GM23248 (cell line): Measurements from ENCODE around the gene SEMA3F.

ENCODE experiments used
- EZH2 ChIP-seq: fragments of 200-600 bp; sonication (generic); IDR thresholded peaks from 2 replicates; pipeline ENCODE4 v1.6.1; 2018; ENCODE audit warnings: antibody characterized with exemption, mild to moderate bottlenecking; ENCODE audit not compliant: insufficient read depth, poor library complexity, severe bottlenecking
- EZH2phosphoT487 ChIP-seq: fragments of 200-600 bp; sonication (generic); IDR thresholded peaks from 2 replicates; pipeline ENCODE4 v1.6.1; 2018; ENCODE audit warnings: antibody characterized with exemption, moderate library complexity, mild to moderate bottlenecking, low read depth; ENCODE audit not compliant: insufficient read depth

DNA sequence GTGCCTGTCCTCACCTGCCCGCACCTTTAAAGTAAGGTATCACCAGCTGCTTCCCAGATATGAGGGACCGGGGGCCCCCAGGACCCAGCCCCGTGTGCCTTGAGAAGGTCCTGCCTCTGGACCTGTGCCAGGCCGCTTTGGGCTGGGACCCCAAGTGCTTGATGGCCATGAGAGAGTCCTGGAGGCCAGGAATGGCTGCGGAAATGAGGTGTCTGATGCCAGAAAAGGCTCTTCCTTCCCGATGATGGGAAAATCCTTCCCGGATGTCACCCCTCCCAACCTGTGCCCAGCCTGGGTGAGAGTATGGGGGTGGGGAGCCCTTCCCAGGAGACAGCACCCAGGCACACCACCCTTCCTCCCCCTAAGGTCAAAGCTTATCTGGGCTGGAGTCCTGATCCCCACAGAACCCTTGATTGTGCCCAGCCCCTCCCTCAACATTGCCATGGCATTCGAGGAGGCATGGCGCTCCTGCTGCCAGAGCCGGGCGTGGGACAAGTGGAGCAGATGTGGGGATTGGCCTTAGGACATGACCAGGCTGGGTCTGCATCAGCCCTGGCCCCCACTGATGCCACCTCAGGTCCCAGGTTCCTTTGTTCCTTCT is 14.2 kb downstream of the SEMA3F start:
- TF ChIP-seq EZH2 (no peak), EZH2phosphoT487 (no peak)
